Thyroid gland (tissue), 4 donors: Measurements from ENCODE around the gene ARNT2. TPM values are rescaled to one million over a fixed set of nuclear protein-coding genes. Genes with fewer than 3 reads are reported as not detected.

Experiments
- DNase-seq, 2 donors: peaks; one replicate each; pipeline ENCODE4 v3.0.0-alpha.2; 2019
- H3K27ac ChIP-seq, 3 donors: fragments of 200-600 bp; sonication (generic); 1 replicate in 2 of 3; 2 replicates in 1 of 3; pipeline ENCODE4 v1.5.1; 2016 to 2019; ENCODE audit warnings: mild to moderate bottlenecking in 1 of 3, moderate library complexity in 1 of 3
- H3K27me3 ChIP-seq: fragments of 200-600 bp; sonication (generic); one replicate; pipeline ENCODE4 v1.5.1; 2019
- H3K36me3 ChIP-seq, 2 donors: fragments of 200-600 bp; sonication (generic); one replicate each; pipeline ENCODE4 v1.5.1; 2016 to 2019
- H3K4me1 ChIP-seq, 2 donors: fragments of 200-600 bp; sonication (generic); one replicate each; pipeline ENCODE4 v1.5.1; 2017 to 2019
- H3K4me3 ChIP-seq, 3 donors: fragments of 200-600 bp; sonication (generic); replicated peaks in 1 of 3; 1 replicate in 2 of 3; 2 replicates in 1 of 3; pipeline ENCODE4 v1.5.1; 2016; ENCODE audit warnings: mild to moderate bottlenecking in 1 of 3
- H3K9me3 ChIP-seq: fragments of 200-600 bp; sonication (generic); one replicate; pipeline ENCODE4 v1.5.1; 2017
- CTCF ChIP-seq, 6 experiments: fragments of 200-600 bp in 3 of 6; fragments of 450-650 bp in 3 of 6; sonication (generic) in 3 of 6; IDR thresholded peaks; one replicate each; pipeline ENCODE4 v1.5.1; 2016 to 2019; ENCODE audit warnings: antibody characterized with exemption in 6 of 6, mild to moderate bottlenecking in 2 of 6, inconsistent platforms in 1 of 6, moderate library complexity in 1 of 6
- POLR2A ChIP-seq, 2 donors: fragments of 450-650 bp; IDR thresholded peaks; one replicate each; pipeline ENCODE4 v1.6.1; 2017; ENCODE audit warnings: antibody characterized with exemption in 2 of 2, mild to moderate bottlenecking in 2 of 2, moderate library complexity in 1 of 2
- WGBS, 2 donors: methylation state at CpG; one replicate each; pipeline ENCODE4 v1.1.5; 2017; 5-methylcytosine and 5-hydroxymethylcytosine counted together
- intact Hi-C: fragments of 100-400 bp; cut with DNase I; formaldehyde crosslinking; loops from one replicate; pipeline ENCODE4 v1.15.1; 2023
- total RNA-seq, 4 donors: library from RNA; depleted of rRNA; stranded (reverse); fragments of >200 nt; gene quantifications; one replicate each; pipeline ENCODE4 v1.2.3, GENCODE V29; 2016

The ARNT2 gene
- total RNA-seq, 4 donors from 2014 or later, result 9.4 to 19.1 (median 13.8) TPM

DNA sequence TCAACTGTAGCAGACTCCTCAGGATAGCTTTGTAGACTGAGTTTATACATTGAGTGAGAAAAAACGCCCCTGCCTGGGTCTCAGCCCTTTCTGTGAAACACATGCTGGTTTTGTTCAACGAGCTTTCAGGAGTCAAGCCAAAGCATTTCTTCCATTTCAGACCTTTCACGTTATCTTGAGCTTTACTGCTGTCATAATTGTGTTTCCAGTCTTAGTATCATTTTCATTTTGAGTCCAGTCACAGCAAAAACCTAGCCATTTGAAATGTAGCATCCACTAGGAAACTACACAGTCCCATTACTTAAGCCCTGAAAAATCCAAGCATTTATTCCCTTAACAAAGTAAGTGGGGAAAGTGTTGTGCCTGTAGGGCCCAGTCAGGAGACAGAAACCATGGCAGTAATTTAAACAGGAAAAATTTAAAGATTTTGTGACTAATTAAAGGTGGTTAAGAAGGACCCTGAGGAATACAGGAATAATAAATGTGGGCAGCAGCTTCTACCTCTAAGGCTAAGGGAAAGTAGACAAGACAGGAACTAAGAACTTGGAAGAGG, 180.9 kb downstream of the ARNT2 start:
- 61 to 65% methylated on average over 3 of the region's 3 CpGs for WGBS, 2 donors
- Histone ChIP-seq H3K36me3 (no peaks in the 10 kb centered on the region), H3K9me3 (no peaks in the 10 kb centered on the region), H3K27me3 (no peaks in the 10 kb centered on the region), H3K4me3 (no peak overlapping the region), H3K4me1 (no peaks in the 10 kb centered on the region), H3K27ac (no peak overlapping the region)
- no peak for DNase-seq
- TF ChIP-seq CTCF (IDR thresholded peaks at IDR 0.05), result no peak
- no peak for TF ChIP-seq POLR2A (IDR thresholded peaks at IDR 0.05)
- intact Hi-C loops, result no loop called here

GRCh38 chr15:80585544-80586018, 181.4 kb downstream of the ARNT2 start:
- H3K36me3 ChIP-seq, result no peaks in the 10 kb centered on the region
- TF ChIP-seq POLR2A (IDR thresholded peaks at IDR 0.05) (no peak), CTCF (IDR thresholded peaks at IDR 0.05) (no peak)
- no peak overlapping the region for H3K27ac ChIP-seq
- no peak for DNase-seq
- H3K4me3 ChIP-seq, result no peak overlapping the region
- no peaks in the 10 kb centered on the region for H3K4me1 ChIP-seq
- WGBS, 2 donors, result 74 to 78% methylated on average over 6 of the region's 6 CpGs
- H3K9me3 ChIP-seq, result no peaks in the 10 kb centered on the region
- intact Hi-C loops, result no loop called here
- no peaks in the 10 kb centered on the region for H3K27me3 ChIP-seq

- intact Hi-C loops, result no loop called here
- H3K4me1 ChIP-seq, result no peaks in the 10 kb centered on the region
- H3K9me3 ChIP-seq, result no peaks in the 10 kb centered on the region
- DNase-seq, result no peak
- H3K36me3 ChIP-seq, result no peaks in the 10 kb centered on the region
- H3K27me3 ChIP-seq, result no peaks in the 10 kb centered on the region
- 80 to 91% methylated on average over 4 of the region's 4 CpGs for WGBS, 2 donors
- no peak overlapping the region for H3K4me3 ChIP-seq
- no peak for TF ChIP-seq POLR2A (IDR thresholded peaks at IDR 0.05)
- TF ChIP-seq CTCF (IDR thresholded peaks at IDR 0.05), result no peak
- H3K27ac ChIP-seq, result no peak overlapping the region
These were observed 182.0 kb downstream of the ARNT2 start for GRCh38 chr15:80586161-80586560.

DNA sequence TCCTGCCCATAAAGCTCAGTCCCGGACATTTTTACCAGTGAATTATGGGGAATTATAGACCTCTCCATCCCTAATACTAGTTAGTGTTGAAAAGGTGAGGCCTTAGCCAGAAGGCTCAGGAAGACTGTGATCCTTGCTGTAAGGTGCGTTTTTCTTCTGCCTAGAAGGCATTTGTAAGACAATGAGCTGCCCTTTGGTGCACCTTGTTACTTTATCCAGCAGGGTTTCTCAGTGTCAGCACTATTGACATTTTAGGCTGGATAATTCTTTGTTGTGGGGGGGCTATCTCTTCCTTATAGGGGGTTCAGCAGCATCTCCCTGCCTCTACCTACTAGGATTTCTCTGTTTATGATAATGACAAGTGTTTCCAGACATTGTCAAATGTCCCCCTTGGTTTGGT, 182.8 kb downstream of the ARNT2 start:
- intact Hi-C loops, result no loop called here
- no peaks in the 10 kb centered on the region for H3K36me3 ChIP-seq
- DNase-seq, result no peak
- TF ChIP-seq CTCF (IDR thresholded peaks at IDR 0.05) (no peak), POLR2A (IDR thresholded peaks at IDR 0.05) (no peak)
- 87 to 94% methylated on average over 2 of the region's 2 CpGs for WGBS, 2 donors
- no peaks in the 10 kb centered on the region for H3K27me3 ChIP-seq
- no peak overlapping the region for H3K4me3 ChIP-seq
- H3K27ac ChIP-seq, result no peak overlapping the region
- H3K4me1 ChIP-seq, result no peaks in the 10 kb centered on the region
- no peaks in the 10 kb centered on the region for H3K9me3 ChIP-seq

GRCh38 chr15:80587816-80588456, 183.8 kb downstream of the ARNT2 start:
- TF ChIP-seq POLR2A (IDR thresholded peaks at IDR 0.05), result no peak
- TF ChIP-seq CTCF (IDR thresholded peaks at IDR 0.05), result no peak
- H3K27ac ChIP-seq, result no peak overlapping the region
- H3K27me3 ChIP-seq, result no peaks in the 10 kb centered on the region
- no peaks in the 10 kb centered on the region for H3K4me1 ChIP-seq
- H3K4me3 ChIP-seq, result no peak overlapping the region
- intact Hi-C loops, result no loop called here
- H3K36me3 ChIP-seq, result no peaks in the 10 kb centered on the region
- DNase-seq, result no peak
- no peaks in the 10 kb centered on the region for H3K9me3 ChIP-seq
- WGBS, 2 donors, result 89% methylated on average over 8 of the region's 8 CpGs
